ENCODE data around the gene ARHGEF28.

- no peak for TF ChIP-seq CTCF (IDR thresholded peaks at IDR 0.05; ENCODE audit: low read length)
- TF ChIP-seq EZH2 (optimal IDR thresholded peaks at IDR 0.05; ENCODE audit: low read depth, low read length), result no peak
Measured at GRCh38 chr5:73726606-73727231, 100.7 kb downstream of the ARHGEF28 start.
